GM18498 (cell line): ENCODE measurements around the gene SLC16A11.
"Not testable (repeated sequence)": the region's sequence is repeated elsewhere in the genome, so short reads cannot be mapped to it uniquely, and the experiment has no call there.

ENCODE experiments used
- ATAC-seq: cut with Tn5 transposase; IDR thresholded peaks from one replicate; pipeline ENCODE4 v1.9.1; 2021; ENCODE audit warnings: mild to moderate bottlenecking, moderate library complexity; ENCODE audit not compliant: unreplicated experiment

The SLC16A11 gene

GRCh38 chr17:7011942-7012254 is 32.0 kb downstream of the SLC16A11 start:
- no peak for ATAC-seq

- no peak for ATAC-seq
Measured at GRCh38 chr17:7011415-7011814, 32.5 kb downstream of the SLC16A11 start.

- ATAC-seq = no peak
Measured at GRCh38 chr17:7010523-7010922, 33.4 kb downstream of the SLC16A11 start.

- ATAC-seq = no peak
Measured at GRCh38 chr17:7007143-7007542, 36.7 kb downstream of the SLC16A11 start.

GRCh38 chr17:7005716-7006115 is 38.2 kb downstream of the SLC16A11 start:
- no peak for ATAC-seq

GRCh38 chr17:7004398-7005253 is 39.3 kb downstream of the SLC16A11 start:
- no peak for ATAC-seq

- no peak for ATAC-seq
Measured at GRCh38 chr17:7003745-7004144, 40.1 kb downstream of the SLC16A11 start.

- ATAC-seq = no peak
Measured at GRCh38 chr17:7002288-7003047, 41.4 kb downstream of the SLC16A11 start.

GRCh38 chr17:7001318-7001961 is 42.5 kb downstream of the SLC16A11 start:
- no peak for ATAC-seq

- ATAC-seq = no peak
Measured at GRCh38 chr17:6998855-6999508, 44.9 kb downstream of the SLC16A11 start.

- no peak for ATAC-seq
Measured at GRCh38 chr17:6997171-6997570, 46.7 kb downstream of the SLC16A11 start.

- no peak for ATAC-seq
Measured at GRCh38 chr17:6996256-6997011, 47.5 kb downstream of the SLC16A11 start.

- ATAC-seq = no peak
Measured at GRCh38 chr17:6995500-6996255, 48.2 kb downstream of the SLC16A11 start, which contains the start of gene ALOX12. Gene ALOX12, plus strand, starts transcription at chr17:6996049. Its CDS starts 69 bp downstream, at chr17:6996118.

- no peak for ATAC-seq
Measured at GRCh38 chr17:6994666-6995256, 49.1 kb downstream of the SLC16A11 start.

- no peak for ATAC-seq
Measured at GRCh38 chr17:6994118-6994598, 49.7 kb downstream of the SLC16A11 start.

GRCh38 chr17:6993613-6994056 is 50.3 kb downstream of the SLC16A11 start:
- not testable (repeated sequence) for ATAC-seq
